Measurements from ENCODE around the gene BICRAL.

GRCh38 chr6:42751055-42751454 is 30.8 kb upstream of the BICRAL start:
- TF ChIP-seq CTCF (IDR thresholded peaks at IDR 0.05): no peak
- no peak for TF ChIP-seq POLR2A (IDR thresholded peaks at IDR 0.05)

Data from thyroid gland (tissue), 4 donors.